SK-N-MC (cell line): Measurements from ENCODE around the gene ACTRT3.

Experiments used
- EZH2 ChIP-seq: fragments of 200-600 bp; sonication (generic); IDR thresholded peaks from one replicate; pipeline ENCODE4 v1.6.1; 2017; ENCODE audit warnings: antibody characterized with exemption
- POLR2AphosphoS5 ChIP-seq: IDR thresholded peaks from 2 replicates; pipeline ENCODE4 v1.6.1; 2012; ENCODE audit warnings: mild to moderate bottlenecking, low read depth, low read length, borderline replicate concordance

DNA sequence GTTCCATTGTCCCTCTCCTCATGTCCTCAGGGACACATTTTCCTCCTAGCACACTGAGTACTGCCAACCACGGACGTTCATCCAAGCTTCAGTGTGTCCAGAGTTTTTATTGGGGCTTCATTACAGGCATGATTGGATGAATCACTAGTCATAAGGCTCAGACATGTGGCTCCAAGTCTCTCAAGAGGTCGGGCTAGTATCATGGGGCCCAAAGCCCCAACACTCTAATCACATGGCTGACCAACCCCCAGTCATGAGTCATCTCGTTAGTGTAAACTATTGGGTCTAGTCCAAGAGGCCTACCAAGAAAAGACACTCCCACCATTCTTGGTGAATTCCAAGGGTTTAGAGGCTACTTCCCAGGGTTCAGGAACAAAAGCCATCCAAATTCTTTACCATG, 8.9 kb downstream of the ACTRT3 start:
- TF ChIP-seq POLR2AphosphoS5 (no peak), EZH2 (no peak)
